ENCODE data around the gene HMG20A.
A peak's percentile ranks its signal among the peaks of the same experiment; 100 is the strongest.
"Not testable (repeated sequence)": the region's sequence is repeated elsewhere in the genome, so short reads cannot be mapped to it uniquely, and the experiment has no call there.

Gene HMG20A

GRCh38 chr15:77409259-77410156, 11.2 kb upstream of the HMG20A start:
- no peak for DNase-seq

- not testable (repeated sequence) for DNase-seq
These were observed 10.6 kb upstream of the HMG20A start for GRCh38 chr15:77410157-77410500.

- DNase-seq = no peak
These were observed 9.7 kb upstream of the HMG20A start for GRCh38 chr15:77410701-77411618.

- DNase-seq = no peak
These were observed 9.1 kb upstream of the HMG20A start for GRCh38 chr15:77411619-77411976.

GRCh38 chr15:77412972-77413698, 7.6 kb upstream of the HMG20A start:
- DNase-seq = no peak

GRCh38 chr15:77413699-77414349, 6.9 kb upstream of the HMG20A start:
- no peak for DNase-seq

GRCh38 chr15:77414789-77415442, 5.8 kb upstream of the HMG20A start:
- no peak for DNase-seq

GRCh38 chr15:77415450-77416147, 5.1 kb upstream of the HMG20A start:
- no peak for DNase-seq

- DNase-seq = no peak
These were observed 4.6 kb upstream of the HMG20A start for GRCh38 chr15:77416148-77416455.

GRCh38 chr15:77416954-77417353, 3.7 kb upstream of the HMG20A start:
- DNase-seq = no peak

GRCh38 chr15:77417602-77418001, 3.1 kb upstream of the HMG20A start:
- no peak for DNase-seq

- DNase-seq = no peak
These were observed 2.2 kb upstream of the HMG20A start for GRCh38 chr15:77418391-77418965.

GRCh38 chr15:77418966-77419835, 1.5 kb upstream of the HMG20A start:
- no peak for DNase-seq

GRCh38 chr15:77419836-77420609, 665 bp upstream of the HMG20A start, which contains the start of gene PEAK1:
Gene PEAK1, minus strand, starts transcription at chr15:77420104. Its CDS starts 238,178 bp downstream, at chr15:77181926.
- peak; percentile 98 for DNase-seq

GRCh38 chr15:77421370-77421700, 647 bp downstream of the HMG20A start:
- no peak for DNase-seq

GRCh38 chr15:77425104-77425503, 4.4 kb downstream of the HMG20A start:
- no peak for DNase-seq

- DNase-seq = no peak
These were observed 5.7 kb downstream of the HMG20A start for GRCh38 chr15:77426377-77426776.

GRCh38 chr15:77426871-77427270, 6.2 kb downstream of the HMG20A start:
- no peak for DNase-seq

GRCh38 chr15:77430213-77430612, 9.5 kb downstream of the HMG20A start:
- no peak for DNase-seq

Measured in NCI-H1436 (cell line).